ENCODE results near the gene SCAMP2. TPM values are rescaled to one million over a fixed set of nuclear protein-coding genes. Genes with fewer than 3 reads are reported as not detected.

SCAMP2 gene
- total RNA-seq, 1 experiment from 2014 or later = 121 TPM

DNA sequence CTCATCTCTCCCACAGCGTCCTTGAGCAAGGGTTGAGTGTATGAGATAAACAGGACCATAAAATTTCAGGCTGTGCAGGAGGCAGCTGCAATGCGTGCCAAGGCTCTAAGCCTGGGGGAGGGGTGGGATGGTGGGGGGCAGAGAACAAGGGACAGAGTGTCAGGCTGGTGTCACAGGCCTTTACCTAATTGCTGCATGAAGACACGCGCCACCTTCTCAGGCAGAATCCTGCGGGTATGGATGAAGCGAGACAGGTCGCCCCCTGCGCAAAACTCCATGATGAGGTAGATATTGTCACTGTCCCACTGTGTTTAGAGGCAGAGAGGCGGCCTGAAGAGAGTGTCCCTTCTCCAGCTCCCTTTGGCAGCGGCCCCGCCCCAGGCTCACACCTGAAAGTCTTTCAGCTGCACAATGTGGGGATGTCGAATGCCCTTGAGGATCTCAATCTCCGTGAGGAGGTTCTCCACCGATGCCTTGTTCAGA is 31.2 kb downstream of the SCAMP2 start:
- no peaks in the 10 kb centered on the region for H3K27me3 ChIP-seq (ENCODE audit: control insufficient read depth, insufficient read depth, low read length)
- ChIA-PET POLR2A (interaction anchor here (0.6 kb wide), 1 partner anchor 50 kb away, joined by 3 read pairs; no protein-coding TSS in a partner anchor), CTCF (interaction anchor here (0.6 to 0.7 kb wide), 2 partner anchors 53 to 127 kb away, joined by 5 to 6 read pairs; no protein-coding TSS in a partner anchor)
- no peaks in the 10 kb centered on the region for H3K9me3 ChIP-seq (ENCODE audit: control insufficient read depth, insufficient read depth, low read depth, low read length)
- no TSS peak for BruUV-seq (replicated peaks)
- H3K36me3 ChIP-seq (ENCODE audit: control insufficient read depth, insufficient read depth, low read length) = no peaks in the 10 kb centered on the region
- ATAC-seq (no peak), DNase-seq (ENCODE audit: low read depth, low spot score) (no peak)
- peaks cover 19% of the 10 kb centered on the region for H3K4me1 ChIP-seq (ENCODE audit: control insufficient read depth, insufficient read depth, low read length)
- TF ChIP-seq TCF7L2 (IDR thresholded peaks at IDR 0.05; ENCODE audit: low read depth, low read length) = no peak
- no peak for TF ChIP-seq SIN3A (IDR thresholded peaks at IDR 0.05; ENCODE audit: borderline replicate concordance, insufficient read depth, low read depth, low read length)
- no peak for TF ChIP-seq POLR2AphosphoS5 (IDR thresholded peaks at IDR 0.05; ENCODE audit: low read depth, low read length)
- TF ChIP-seq, protein P1, sequence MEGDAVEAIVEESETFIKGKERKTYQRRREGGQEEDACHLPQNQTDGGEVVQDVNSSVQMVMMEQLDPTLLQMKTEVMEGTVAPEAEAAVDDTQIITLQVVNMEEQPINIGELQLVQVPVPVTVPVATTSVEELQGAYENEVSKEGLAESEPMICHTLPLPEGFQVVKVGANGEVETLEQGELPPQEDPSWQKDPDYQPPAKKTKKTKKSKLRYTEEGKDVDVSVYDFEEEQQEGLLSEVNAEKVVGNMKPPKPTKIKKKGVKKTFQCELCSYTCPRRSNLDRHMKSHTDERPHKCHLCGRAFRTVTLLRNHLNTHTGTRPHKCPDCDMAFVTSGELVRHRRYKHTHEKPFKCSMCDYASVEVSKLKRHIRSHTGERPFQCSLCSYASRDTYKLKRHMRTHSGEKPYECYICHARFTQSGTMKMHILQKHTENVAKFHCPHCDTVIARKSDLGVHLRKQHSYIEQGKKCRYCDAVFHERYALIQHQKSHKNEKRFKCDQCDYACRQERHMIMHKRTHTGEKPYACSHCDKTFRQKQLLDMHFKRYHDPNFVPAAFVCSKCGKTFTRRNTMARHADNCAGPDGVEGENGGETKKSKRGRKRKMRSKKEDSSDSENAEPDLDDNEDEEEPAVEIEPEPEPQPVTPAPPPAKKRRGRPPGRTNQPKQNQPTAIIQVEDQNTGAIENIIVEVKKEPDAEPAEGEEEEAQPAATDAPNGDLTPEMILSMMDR (IDR thresholded peaks at IDR 0.05) = no peak
- no peak for TF ChIP-seq REST (IDR thresholded peaks at IDR 0.05; ENCODE audit: insufficient read depth in 1 of 2, low read depth in 2 of 2, low read length in 1 of 2)
- H3K27ac ChIP-seq (ENCODE audit: low read length) = peak overlapping the region; percentile 91
- in situ Hi-C loops (cut with HindIII; ENCODE audit: low pct_unique_long_range_greater_than_20kb, low sequenced_read_pairs) (no loop called here), intact Hi-C loops (cut with micrococcal nuclease; ENCODE audit: unreplicated experiment) (no loop called here)
- H3K4me3 ChIP-seq (ENCODE audit: low read depth in 2 of 2, low read length in 2 of 2) = peak overlapping the region; percentile 87 to 97

DNA sequence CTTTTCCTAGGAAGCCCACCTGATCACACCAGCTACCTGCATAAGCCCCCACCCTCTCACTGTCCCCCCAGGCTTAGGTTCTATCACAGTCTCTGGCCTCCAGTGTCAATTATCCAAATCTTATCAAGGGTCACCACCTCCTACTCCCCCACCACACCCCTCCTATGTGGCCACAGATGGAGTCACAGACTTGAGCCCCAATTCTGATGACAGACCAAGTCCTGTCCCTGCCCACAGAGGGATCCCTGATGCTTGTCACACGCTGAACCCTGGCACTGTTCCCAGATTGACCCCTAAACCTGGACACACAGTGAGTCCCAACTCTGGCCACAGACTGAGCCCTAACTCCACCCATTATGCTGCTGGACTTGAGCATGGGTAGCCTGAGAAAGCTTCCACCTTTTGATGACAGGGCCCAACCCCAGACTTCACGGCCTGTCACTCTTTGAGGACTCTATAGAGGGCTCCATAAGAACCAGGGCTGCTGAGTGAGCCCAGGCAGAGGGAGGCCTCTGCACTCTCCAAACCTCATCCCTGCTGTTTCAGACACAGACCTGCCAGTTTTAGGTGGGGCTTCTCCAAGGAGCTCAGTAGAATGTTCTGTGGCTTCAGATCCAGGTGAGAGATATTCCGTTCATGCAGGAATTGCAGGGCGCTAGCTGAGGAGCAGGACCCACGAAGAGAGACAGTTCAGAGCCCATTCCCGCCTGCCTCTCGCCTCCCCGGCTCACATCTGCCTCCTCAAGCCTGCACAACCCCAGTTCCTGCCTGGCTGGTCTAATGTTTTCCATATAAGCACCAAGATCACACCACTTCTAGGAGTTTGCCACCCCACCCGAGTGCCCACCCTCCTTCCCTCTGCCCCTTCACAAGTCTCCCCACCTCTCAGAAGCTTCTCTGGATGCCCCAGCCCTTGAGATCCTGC is 32.1 kb downstream of the SCAMP2 start:
- in situ Hi-C loops (cut with HindIII; ENCODE audit: low pct_unique_long_range_greater_than_20kb, low sequenced_read_pairs) = no loop called here
- POLR2A ChIA-PET = interaction anchor here (0.6 kb wide), 1 partner anchor 50 kb away, joined by 3 read pairs; no protein-coding TSS in a partner anchor
- Histone ChIP-seq H3K27me3 (ENCODE audit: control insufficient read depth, insufficient read depth, low read length) (no peaks in the 10 kb centered on the region), H3K4me1 (ENCODE audit: control insufficient read depth, insufficient read depth, low read length) (peaks cover 19% of the 10 kb centered on the region), H3K27ac (ENCODE audit: low read length) (no peak overlapping the region), H3K9me3 (ENCODE audit: control insufficient read depth, insufficient read depth, low read depth, low read length) (no peaks in the 10 kb centered on the region), H3K4me3 (ENCODE audit: low read depth in 2 of 2, low read length in 2 of 2) (peak overlapping the region in 1 of 2 experiments; percentile 87; a peak in 1 of 4 replicates), H3K36me3 (ENCODE audit: control insufficient read depth, insufficient read depth, low read length) (no peaks in the 10 kb centered on the region)
- CTCF ChIA-PET = interaction anchor here (0.7 kb wide), 1 partner anchor 126 kb away, joined by 6 read pairs; no protein-coding TSS in a partner anchor
- ATAC-seq (no peak), DNase-seq (ENCODE audit: low read depth, low spot score) (no peak)
- BruUV-seq (replicated peaks) = no TSS peak
- TF ChIP-seq POLR2AphosphoS5 (IDR thresholded peaks at IDR 0.05; ENCODE audit: low read depth, low read length) = no peak
- no peak for TF ChIP-seq TCF7L2 (IDR thresholded peaks at IDR 0.05; ENCODE audit: low read depth, low read length)
- no peak for TF ChIP-seq SIN3A (IDR thresholded peaks at IDR 0.05; ENCODE audit: borderline replicate concordance, insufficient read depth, low read depth, low read length)
- TF ChIP-seq REST (IDR thresholded peaks at IDR 0.05; ENCODE audit: insufficient read depth in 1 of 2, low read depth in 2 of 2, low read length in 1 of 2) = no peak
- TF ChIP-seq, protein P1 (IDR thresholded peaks at IDR 0.05) = no peak
- intact Hi-C loops (cut with micrococcal nuclease; ENCODE audit: unreplicated experiment) = no loop called here
